ENCODE results near the gene GPR68.

Gene GPR68

GRCh38 chr14:91218014-91218413 is 26.5 kb downstream of the GPR68 start:
- no peaks in the 10 kb centered on the region for H3K4me1 ChIP-seq (ENCODE audit: control insufficient read depth, insufficient read depth, low read length)
- no peaks in the 10 kb centered on the region for H3K9me3 ChIP-seq (ENCODE audit: control insufficient read depth, insufficient read depth, low read depth, low read length)
- H3K36me3 ChIP-seq (ENCODE audit: control insufficient read depth in 2 of 2, insufficient read depth in 1 of 2, low read length in 2 of 2), result peaks cover 0 to 21% of the 10 kb centered on the region in 2 experiments; a peak in 1 of 3 replicates
- H3K4me3 ChIP-seq (ENCODE audit: low read depth, low read length), result no peak overlapping the region
- no peak for TF ChIP-seq YY1 (tag by site-specific recombination; IDR thresholded peaks at IDR 0.05)
- TF ChIP-seq ZNF140 (tag by site-specific recombination; IDR thresholded peaks at IDR 0.05), result 0 out of 2 replicates have a peak, but pooled peaks have one; percentile 11
- no peak for TF ChIP-seq GFI1B (tag by site-specific recombination; IDR thresholded peaks at IDR 0.05)
- no peak overlapping the region for H3K27ac ChIP-seq (ENCODE audit: extremely low read depth, low read depth, low read length)
- CTCF ChIA-PET, result no interaction called here
- POLR2A ChIA-PET, result no interaction called here

- no peaks in the 10 kb centered on the region for H3K4me1 ChIP-seq (ENCODE audit: control insufficient read depth, insufficient read depth, low read length)
- H3K27ac ChIP-seq (ENCODE audit: extremely low read depth, low read depth, low read length), result no peak overlapping the region
- H3K9me3 ChIP-seq (ENCODE audit: control insufficient read depth, insufficient read depth, low read depth, low read length), result no peaks in the 10 kb centered on the region
- CTCF ChIA-PET, result interaction anchor here (0.6 kb wide), 1 partner anchor 1731 kb away, joined by 3 read pairs; no protein-coding TSS in a partner anchor
- peaks cover 0 to 21% of the 10 kb centered on the region in 2 experiments; a peak in 1 of 3 replicates for H3K36me3 ChIP-seq (ENCODE audit: control insufficient read depth in 2 of 2, insufficient read depth in 1 of 2, low read length in 2 of 2)
- POLR2A ChIA-PET, result no interaction called here
- no peak for TF ChIP-seq ZFP41 (tag by site-specific recombination; IDR thresholded peaks at IDR 0.05; ENCODE audit: borderline replicate concordance)
- TF ChIP-seq ZNF16 (tag by site-specific recombination; IDR thresholded peaks at IDR 0.05; ENCODE audit: low read depth), result no peak
- no peak for TF ChIP-seq ATF2 (tag by site-specific recombination; IDR thresholded peaks at IDR 0.05; ENCODE audit: low read depth)
- no peak for TF ChIP-seq ZNF280C (tag by site-specific recombination; IDR thresholded peaks at IDR 0.05)
- no peak for TF ChIP-seq ZNF324 (tag by site-specific recombination; IDR thresholded peaks at IDR 0.05)
- TF ChIP-seq PRDM1 (tag by site-specific recombination; IDR thresholded peaks at IDR 0.05), result no peak
- TF ChIP-seq ZNF174 (tag by site-specific recombination; IDR thresholded peaks at IDR 0.05), result no peak
- TF ChIP-seq ZNF132 (tag by site-specific recombination; IDR thresholded peaks at IDR 0.05; ENCODE audit: borderline replicate concordance), result no peak
- no peak for TF ChIP-seq ZSCAN16 (tag by site-specific recombination; IDR thresholded peaks at IDR 0.05)
- no peak for TF ChIP-seq ZNF362 (tag by site-specific recombination; IDR thresholded peaks at IDR 0.05)
- TF ChIP-seq ZNF302 (tag by site-specific recombination; IDR thresholded peaks at IDR 0.05; ENCODE audit: low read depth), result no peak
- no peak overlapping the region for H3K4me3 ChIP-seq (ENCODE audit: low read depth, low read length)
Observed at GRCh38 chr14:91216731-91217226, 27.7 kb downstream of the GPR68 start.

GRCh38 chr14:91215381-91215780 is 29.1 kb downstream of the GPR68 start:
- Histone ChIP-seq H3K36me3 (ENCODE audit: control insufficient read depth in 2 of 2, insufficient read depth in 1 of 2, low read length in 2 of 2) (peaks cover 0 to 26% of the 10 kb centered on the region in 2 experiments; a peak in 1 of 3 replicates), H3K9me3 (ENCODE audit: control insufficient read depth, insufficient read depth, low read depth, low read length) (no peaks in the 10 kb centered on the region), H3K4me1 (ENCODE audit: control insufficient read depth, insufficient read depth, low read length) (no peaks in the 10 kb centered on the region), H3K27ac (ENCODE audit: extremely low read depth, low read depth, low read length) (no peak overlapping the region), H3K4me3 (ENCODE audit: low read depth, low read length) (no peak overlapping the region)
- ChIA-PET POLR2A (no interaction called here), CTCF (no interaction called here)
- TF ChIP-seq BCL6B (tag by site-specific recombination; IDR thresholded peaks at IDR 0.05) (no peak), ZNF791 (tag by site-specific recombination; IDR thresholded peaks at IDR 0.05) (no peak), ZNF23 (tag by site-specific recombination; IDR thresholded peaks at IDR 0.05; ENCODE audit: borderline replicate concordance) (no peak), TRIM28 (IDR thresholded peaks at IDR 0.05; ENCODE audit: borderline replicate concordance, low read length) (no peak), ZNF133 (tag by site-specific recombination; IDR thresholded peaks at IDR 0.05) (no peak), ZNF324 (tag by site-specific recombination; IDR thresholded peaks at IDR 0.05) (no peak), SALL2 (tag by site-specific recombination; IDR thresholded peaks at IDR 0.05; ENCODE audit: borderline replicate concordance) (no peak), ZNF175 (tag by site-specific recombination; IDR thresholded peaks at IDR 0.05) (no peak), ZNF350 (tag by site-specific recombination; IDR thresholded peaks at IDR 0.05) (no peak), FEZF1 (tag by site-specific recombination; IDR thresholded peaks at IDR 0.05) (no peak), ZNF449 (tag by site-specific recombination; IDR thresholded peaks at IDR 0.05) (no peak)
